HG03139 (cell line): ENCODE measurements around the gene EEF1A1.
"Not testable (repeated sequence)": the region's sequence is repeated elsewhere in the genome, so short reads cannot be mapped to it uniquely, and the experiment has no call there.

ENCODE experiments used
- ATAC-seq: cut with Tn5 transposase; IDR thresholded peaks from one replicate; pipeline ENCODE4 v1.9.1; 2021; ENCODE audit not compliant: unreplicated experiment

Gene EEF1A1

DNA sequence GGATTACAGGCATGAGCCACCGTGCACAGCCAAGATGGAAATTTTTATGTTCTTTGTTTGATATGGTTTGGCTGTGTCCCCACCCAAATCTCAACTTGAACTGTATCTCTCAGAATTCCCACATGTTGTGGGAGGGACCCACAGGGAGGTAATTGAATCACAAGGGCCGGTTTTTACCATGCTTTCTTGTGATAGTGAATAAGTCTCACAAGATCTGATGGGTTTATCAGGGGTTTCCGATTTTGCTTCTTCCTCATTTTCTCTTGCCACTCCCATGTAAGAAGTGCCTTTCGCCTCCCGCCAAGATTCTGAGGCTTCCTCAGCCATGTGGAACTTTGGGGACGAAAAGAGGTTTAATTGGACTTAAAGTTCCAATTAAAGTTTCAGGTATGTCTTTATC, 14.6 kb downstream of the EEF1A1 start:
- no peak for ATAC-seq

DNA sequence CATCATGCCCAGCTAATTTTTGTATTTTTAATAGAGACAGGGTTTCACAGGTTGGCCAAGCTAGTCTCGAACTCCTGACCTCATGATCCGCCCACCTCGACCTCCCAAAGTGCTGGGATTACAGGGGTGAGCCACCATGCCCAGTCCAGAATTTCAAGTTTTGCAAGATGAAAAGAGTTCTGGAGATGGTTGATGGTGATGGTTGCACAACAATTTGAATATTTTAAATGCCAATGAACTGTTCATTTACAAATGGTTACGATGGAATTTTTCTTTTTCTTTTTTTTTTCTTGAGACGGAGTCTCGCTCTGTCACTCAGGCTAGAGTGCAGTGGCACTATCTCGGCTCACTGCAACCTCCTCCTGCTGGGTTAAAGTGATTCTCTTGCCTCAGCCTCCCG, 15.1 kb downstream of the EEF1A1 start:
- not testable (repeated sequence) for ATAC-seq

DNA sequence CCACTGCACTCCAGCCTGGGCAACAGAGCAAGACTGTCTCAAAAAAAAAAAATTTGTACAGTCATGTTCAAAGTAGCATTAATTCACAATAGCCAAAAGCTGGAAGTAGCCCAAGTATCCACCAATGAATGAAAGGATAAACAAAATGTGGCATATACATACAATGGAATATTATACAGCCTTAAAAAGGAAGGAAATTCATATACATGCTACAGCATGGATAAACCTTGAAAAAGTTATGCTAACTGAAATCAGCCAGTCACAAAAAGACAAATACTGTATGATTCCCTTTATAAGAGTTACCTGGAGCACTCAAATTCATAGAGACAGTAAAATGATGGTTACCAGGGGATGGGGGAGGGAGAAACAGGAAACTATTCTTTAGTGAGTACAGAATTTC, 15.7 kb downstream of the EEF1A1 start:
- no peak for ATAC-seq

DNA sequence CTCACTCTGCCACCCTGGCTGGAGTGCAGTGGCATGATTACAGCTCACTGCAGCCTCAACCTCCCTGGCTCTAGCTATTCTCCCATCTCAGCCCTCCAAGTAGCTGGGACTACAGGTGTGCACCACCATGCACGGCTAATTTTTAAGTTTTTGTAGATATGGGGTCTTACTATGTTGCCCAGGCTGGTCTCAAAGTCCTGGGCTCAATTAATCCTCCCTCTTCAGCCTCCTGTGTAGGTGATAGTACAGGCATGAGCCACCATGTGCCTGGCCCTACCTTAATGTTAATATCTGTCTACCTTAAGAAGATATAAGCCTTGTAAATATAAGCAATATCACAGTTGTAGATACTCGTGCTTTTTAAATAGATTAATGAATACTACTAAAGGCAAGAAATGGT, 16.7 kb downstream of the EEF1A1 start:
- no peak for ATAC-seq

DNA sequence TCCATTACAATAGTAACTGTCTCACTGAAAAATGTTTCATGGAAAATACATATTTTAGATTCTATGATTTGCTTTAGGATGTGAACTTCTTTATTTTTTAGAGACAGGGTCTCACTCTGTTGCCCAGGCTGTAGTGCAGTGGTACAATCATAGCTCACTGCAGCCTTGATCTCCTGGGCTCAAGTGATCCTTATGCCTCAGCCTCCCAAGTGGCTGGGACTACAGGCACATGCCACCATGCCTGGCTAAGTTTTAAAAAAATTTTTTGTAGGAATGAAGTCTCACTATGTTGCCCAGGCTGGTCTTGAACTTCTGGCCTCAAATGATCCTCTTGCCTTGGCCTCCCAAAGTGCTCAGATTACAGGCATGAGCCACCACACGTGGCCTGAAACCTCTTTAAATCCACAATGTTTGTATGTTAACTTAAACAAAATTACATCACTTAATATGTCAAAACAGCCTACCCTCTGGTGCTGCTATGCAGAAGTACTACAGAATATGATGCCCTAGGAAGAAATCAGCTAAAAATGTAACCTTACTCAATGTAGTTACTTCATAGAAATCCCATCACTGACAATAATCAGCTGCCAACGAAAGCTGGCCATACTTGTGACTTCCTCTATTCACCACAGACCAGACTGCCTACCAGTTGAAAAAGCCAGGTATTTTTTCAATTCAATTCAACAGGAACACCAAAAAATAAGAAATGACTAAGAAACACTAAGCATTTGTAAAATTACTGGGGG, 17.6 kb downstream of the EEF1A1 start:
- ATAC-seq: no peak

DNA sequence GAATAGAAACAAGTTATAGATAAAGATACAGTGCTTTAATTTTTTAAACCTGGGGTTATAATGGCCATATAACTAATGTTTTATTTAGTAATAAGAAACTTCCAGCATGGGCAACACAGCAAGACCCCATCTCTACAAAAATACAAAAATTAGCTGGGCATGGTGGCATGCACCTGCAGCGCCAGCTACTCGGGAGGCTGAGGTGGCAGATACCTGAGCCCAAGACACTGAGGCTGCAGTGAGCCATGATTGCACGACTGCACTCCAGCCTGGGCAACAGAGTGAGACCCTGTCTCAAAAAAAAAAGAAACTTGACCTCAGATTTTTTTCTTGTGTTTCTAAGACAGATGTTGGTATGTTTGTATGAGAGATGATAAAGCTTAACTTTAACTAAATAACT, 22.9 kb downstream of the EEF1A1 start:
- ATAC-seq: no peak

DNA sequence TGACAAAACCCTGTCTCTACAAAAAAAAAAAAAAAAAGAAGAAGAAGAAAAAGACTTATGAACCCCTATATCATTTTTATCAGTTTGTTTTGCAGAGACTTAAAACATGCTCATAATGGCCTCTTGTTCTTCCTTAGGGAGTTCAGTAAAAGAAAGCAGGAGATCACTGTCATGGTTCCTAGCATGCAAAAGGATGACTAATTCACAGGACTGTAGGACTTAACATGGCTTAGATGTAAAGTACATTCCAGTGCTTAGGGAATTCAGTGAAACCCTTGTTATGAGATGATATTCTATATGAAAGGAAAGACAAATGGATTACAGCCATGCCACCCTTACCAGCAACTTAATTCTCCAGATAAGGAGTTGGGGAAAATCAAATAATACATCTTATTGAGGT, 29.5 kb downstream of the EEF1A1 start:
- ATAC-seq: no peak

DNA sequence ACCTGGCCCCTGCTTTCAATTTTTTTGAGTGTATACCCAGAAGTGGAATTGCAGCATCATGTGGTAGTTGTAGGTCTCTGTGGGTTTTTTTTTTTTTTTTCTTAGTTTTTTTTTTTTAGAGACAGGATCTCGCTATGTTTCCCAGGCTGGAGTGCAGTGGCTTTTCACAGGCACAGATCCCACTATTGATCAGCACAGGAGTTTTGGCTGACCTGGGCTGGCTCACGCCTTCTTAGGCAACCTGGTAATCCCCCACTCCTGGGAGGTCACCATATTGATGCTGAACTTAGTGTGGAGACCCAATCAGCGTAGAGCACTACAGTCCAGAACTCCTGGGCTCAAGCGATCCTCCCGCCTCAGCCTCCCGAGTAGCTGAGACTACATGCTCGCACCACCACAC, 33.4 kb downstream of the EEF1A1 start:
- ATAC-seq: no peak

DNA sequence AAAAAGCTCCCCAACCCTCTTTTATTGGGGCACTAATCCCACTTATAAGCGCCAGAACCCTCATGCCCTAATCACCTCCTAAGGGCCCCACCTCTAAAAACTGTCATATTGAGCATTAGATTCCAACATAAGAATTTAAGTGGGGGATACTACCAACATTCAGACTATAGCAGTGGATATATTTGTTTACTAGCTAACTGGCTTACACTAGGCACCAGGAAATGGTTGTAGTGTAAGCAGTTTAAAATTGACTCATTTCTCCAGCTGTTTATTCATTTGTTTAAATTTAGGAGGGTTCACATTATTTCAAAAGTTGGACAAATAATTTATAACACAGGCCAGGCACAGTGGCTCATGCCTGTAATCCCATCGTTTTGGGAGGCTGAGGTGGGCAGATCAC, 36.4 kb downstream of the EEF1A1 start:
- no peak for ATAC-seq

DNA sequence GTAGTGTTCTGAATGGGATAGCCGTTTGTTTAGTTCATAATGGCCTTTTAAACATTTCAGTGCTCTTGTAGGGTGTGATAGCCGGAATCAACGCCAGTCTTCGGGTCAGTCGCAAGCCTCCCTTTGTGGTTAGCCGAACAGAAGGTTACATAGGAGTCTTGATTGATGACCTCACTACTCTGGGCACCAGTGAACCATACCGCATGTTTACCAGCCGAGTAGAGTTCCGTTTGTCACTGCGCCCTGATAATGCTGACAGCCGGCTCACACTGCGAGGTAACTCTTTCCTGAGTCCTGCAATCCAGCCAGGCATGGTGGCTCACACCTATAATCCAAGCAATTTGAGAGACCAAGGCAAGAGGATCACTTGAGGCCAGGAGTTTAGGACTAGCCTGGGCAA, 38.9 kb downstream of the EEF1A1 start:
- ATAC-seq: no peak

DNA sequence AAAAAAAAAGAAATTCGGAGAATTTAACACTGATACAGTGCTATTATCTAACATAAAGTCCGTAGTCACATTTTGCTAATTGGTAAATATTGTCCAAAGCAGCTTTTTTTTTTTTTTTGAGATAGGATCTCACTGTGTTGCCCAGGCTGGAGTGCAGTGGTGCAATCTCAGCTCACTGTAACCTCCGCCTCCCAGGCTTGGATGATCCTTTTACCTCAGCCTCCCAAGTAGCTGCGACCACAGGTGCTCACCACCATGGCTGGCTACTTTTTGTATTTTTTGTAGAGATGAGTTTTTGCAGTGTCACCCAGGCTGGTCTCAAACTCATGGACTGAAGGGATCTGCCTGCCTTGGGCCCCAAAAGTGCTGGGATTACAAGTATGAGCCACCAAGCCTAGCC, 43.4 kb downstream of the EEF1A1 start:
- no peak for ATAC-seq

DNA sequence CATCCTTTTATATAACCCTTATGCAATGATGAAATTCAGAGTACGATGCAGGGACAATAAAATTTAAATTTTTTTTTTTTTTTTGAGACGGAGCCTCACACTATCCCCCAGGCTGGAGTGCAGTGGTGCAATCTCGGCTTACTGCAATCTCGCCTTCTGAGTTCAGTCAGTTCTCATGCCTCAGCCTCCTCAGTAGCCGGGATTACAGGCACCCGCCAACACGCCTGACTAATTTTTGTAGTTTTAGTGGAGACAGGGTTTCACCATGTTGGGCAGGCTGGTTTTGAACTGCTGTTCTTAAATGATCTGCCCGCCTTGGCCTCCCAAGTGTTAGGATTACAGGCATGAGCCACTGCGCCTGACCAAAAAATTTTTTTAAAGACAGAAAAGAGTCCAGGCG, 44.1 kb downstream of the EEF1A1 start:
- no peak for ATAC-seq

DNA sequence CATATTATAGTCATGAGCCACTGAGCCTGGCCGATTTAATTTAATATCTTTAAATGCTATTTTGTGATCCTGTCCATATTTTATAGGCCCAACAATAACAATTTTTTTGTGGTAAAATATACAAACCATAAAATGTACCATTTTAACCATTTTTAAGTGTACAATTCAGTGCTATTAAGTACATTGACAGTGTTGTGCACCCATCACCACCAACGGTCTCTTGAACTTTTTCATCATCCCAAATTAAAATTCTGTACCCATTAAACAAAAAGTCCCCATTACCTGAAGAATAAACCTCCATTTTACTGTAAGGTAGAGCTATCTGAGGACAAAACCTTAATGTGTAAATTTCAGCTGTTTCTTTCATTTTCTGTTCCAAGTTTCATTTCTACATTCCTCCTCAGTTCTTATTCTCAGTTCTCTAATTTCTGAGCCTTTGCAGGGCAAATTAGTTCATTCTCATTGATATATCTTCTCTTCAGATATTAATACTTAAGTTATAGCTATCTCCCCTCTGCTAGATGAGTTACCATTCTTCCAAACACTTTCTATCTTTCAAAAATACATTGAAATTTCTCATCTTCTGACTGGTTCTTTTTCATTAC, 49.0 kb downstream of the EEF1A1 start:
- peak; percentile 91 for ATAC-seq
